Stomach (tissue), 4 donors: ENCODE data around the gene GAL3ST2.

Experiments used
- CTCF ChIP-seq, 7 experiments: fragments of 450-650 bp in 4 of 7; fragments of 200-600 bp in 3 of 7; sonication (generic) in 3 of 7; IDR thresholded peaks; one replicate each; pipeline ENCODE4 v1.5.1; 2016 to 2019; ENCODE audit warnings: antibody characterized with exemption in 7 of 7, control low read depth in 2 of 7, mild to moderate bottlenecking in 1 of 7
- EP300 ChIP-seq: sonication (generic); formaldehyde crosslinking; IDR thresholded peaks from one replicate; pipeline ENCODE4 v1.6.1; 2017; ENCODE audit warnings: antibody characterized with exemption
- POLR2A ChIP-seq, 4 donors: fragments of 450-650 bp; IDR thresholded peaks; one replicate each; pipeline ENCODE4 v1.6.1; 2016; ENCODE audit warnings: antibody characterized with exemption in 4 of 4, control low read depth in 2 of 4, mild to moderate bottlenecking in 1 of 4, moderate library complexity in 1 of 4
- POLR2AphosphoS5 ChIP-seq, 3 donors: sonication (generic); formaldehyde crosslinking; IDR thresholded peaks; one replicate each; pipeline ENCODE4 v1.6.1; 2016; ENCODE audit warnings: antibody characterized with exemption in 3 of 3

GRCh38 chr2:241802421-241803318 is 26.0 kb downstream of the GAL3ST2 start:
- TF ChIP-seq CTCF (IDR thresholded peaks at IDR 0.05) (no peak), POLR2AphosphoS5 (IDR thresholded peaks at IDR 0.05) (no peak), EP300 (no peak), POLR2A (IDR thresholded peaks at IDR 0.05) (no peak)
